HG03469 (cell line): ENCODE data around the gene RPL36A.

Source experiments
- ATAC-seq: cut with Tn5 transposase; IDR thresholded peaks from one replicate; pipeline ENCODE4 v1.9.1; 2021; ENCODE audit warnings: mild to moderate bottlenecking, moderate library complexity, moderate number of reproducible peaks; ENCODE audit not compliant: unreplicated experiment

RPL36A gene

DNA sequence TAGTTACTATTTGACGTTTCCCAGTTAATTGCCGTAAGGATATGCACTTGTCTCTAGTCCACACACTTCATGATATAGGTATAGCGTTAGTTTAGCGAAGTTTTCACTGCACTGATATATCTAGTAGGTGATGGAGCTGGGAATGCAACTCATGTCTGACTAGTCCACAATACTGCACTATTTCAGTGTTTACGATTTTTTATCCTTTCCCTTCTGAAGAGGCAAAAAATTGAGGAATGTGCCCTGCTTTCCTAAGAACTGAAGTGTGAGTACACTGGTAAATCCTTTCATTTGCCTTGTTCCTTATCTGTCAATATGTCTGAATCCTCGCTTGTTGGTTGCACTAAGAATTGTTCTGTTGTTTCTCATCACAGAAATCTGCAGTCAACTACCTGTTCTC lies 1.0 kb downstream of the RPL36A start:
- no peak for ATAC-seq

DNA sequence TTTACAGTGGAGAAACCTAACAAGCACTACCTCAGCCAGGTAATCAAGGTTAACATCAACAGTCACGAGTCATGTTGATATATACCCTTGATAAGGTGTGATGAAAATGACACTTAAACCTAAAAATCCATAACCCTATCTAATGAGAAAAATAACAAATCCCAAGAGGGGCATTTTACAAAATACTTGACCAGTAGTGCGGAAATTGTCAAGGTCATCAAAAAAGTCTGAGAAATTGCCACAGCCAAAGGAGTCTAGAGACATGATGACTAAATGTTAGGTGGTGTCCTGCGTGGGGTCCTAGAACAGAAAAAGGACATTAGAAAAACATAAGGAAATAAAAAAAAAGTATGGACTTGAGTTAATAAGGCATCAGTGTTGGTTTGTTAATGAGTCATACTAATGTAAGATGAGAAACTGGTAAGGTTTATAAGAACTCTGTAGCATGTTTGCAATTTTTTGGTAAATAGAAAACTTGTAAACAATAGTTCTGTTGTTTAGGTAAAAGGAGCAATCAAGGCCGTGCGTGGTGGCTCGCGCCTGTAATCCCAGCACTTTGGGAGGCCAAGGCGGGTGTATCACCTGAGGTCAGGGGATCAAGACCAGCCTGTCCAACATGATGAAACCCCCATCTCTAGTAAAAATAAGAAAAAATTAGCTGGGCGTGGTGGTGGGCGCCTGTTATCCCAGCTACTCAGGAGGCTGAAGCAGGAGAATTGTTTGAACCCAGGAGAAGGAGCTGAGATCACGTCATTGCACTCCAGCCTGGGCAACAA lies 2.9 kb downstream of the RPL36A start:
- ATAC-seq, result no peak

DNA sequence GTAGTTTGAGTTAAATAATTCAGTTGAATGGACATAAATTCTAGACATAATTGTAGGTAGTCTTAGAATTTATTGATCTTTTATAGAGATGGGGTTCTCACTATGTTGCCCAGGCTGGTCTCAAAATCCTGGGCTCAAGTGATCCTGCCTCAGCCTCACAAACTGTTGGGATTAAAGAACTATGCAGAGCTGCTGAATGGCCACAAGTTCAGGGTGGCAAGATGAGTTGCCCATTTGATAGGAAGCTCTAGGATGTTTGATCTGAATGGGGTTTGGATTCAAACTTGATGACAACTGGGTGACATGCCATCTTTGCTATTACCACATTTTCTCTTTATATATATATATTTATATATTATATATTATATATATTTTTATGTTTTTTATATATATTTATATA lies 3.6 kb downstream of the RPL36A start:
- no peak for ATAC-seq

DNA sequence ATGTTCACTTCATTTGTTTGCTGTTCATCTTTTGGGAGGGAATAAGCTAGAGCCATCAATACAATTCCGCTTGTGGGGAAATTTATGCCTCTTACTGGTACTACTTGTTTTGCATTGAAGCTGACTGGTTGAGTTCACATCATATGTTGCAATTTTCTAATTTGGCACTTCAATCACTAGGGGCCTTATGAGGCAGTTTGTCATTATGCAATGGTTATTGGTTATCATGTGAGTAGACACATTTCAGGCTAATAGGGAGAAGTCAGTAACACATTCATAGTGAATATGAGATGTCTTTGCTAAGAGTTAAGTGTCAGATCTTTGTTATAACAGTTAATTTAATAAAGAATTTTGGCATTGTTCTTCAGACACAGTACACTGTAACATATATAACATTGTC lies 5.0 kb downstream of the RPL36A start:
- no peak for ATAC-seq

DNA sequence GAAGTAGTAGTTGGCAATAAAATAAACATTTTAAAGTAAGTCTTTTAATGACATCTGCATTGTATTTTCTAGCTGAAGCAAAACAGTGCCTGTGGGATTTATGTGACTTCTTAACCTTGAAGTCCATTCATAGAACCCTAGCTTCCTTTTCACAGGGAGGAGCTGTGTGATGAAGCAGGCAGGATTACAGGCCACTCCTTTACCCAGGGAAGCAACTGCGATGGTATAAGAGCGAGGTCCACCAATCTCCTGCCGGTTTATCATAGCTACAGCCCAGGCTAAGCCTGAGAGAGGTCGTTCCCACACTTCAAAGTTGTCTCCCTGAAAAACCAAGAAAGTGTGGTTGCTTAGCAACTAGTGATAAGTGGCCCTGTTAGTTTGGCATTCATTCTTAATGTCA lies 7.0 kb downstream of the RPL36A start:
- no peak for ATAC-seq

DNA sequence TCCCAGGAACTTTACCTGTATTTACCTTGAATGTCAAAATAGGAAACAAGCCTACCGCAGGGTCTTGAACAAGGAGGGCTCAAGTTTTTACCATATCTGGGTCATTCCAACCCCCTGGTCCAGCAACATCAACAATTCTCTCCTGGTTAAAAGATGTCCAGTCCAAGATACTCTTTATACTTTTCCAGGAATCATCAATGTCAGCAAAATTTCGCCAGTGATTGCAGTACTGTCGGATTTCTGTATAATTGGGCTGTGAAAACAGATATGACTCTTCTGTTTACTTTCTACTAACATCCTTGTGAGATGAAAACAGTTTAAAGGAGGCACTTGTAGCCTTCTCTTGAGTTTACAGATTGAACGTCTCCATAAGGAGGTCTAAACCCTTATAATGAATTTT lies 7.9 kb downstream of the RPL36A start:
- no peak for ATAC-seq

DNA sequence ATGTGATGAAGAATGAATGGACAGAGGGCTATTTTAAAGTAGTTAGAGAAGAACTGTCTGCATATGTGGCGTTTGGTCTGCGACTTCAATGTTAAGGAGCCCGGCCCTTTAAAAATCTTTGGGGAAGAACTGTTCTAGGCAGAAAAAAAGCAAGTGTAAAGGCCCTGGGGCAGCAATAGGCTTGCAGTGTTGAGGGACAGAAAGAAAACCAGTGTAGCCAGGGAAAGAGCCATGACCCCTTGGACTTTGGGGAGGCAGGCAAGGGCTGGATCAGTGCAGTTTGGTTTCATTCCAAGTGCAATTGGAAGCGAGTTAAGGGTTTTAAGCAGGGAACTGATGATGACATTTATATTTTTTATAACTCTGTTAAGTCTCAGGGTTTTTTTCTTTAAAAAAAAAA lies 9.0 kb downstream of the RPL36A start:
- ATAC-seq, result no peak

DNA sequence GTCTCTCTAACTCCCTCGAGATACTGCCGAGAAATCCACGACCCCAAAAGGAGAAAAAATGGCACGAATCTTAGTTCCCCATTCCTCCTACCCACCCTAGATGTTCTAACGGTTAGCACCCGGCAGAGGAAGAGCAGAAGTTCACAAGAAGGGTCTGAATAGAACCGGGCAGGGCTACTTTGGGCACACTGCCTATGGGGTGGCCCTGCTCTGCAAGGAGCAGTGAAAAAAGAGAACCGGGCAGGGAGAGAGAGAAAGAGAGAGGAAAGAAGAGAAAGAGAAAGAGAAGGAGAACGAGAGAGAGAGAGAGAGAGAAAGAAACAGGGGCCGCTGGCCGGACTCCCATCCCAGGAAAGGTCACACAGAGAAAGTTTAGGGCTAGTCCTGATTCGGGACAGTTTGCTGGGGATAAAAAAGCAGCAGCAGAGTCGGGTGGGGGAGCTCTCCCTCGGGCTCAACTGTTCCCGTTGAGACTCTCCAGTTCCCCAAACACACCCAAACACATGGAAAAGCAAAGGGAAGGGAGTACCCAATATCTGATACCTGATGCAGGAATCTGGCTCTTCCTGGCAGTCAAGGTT lies 16.4 kb downstream of the RPL36A start:
- ATAC-seq, result no peak

DNA sequence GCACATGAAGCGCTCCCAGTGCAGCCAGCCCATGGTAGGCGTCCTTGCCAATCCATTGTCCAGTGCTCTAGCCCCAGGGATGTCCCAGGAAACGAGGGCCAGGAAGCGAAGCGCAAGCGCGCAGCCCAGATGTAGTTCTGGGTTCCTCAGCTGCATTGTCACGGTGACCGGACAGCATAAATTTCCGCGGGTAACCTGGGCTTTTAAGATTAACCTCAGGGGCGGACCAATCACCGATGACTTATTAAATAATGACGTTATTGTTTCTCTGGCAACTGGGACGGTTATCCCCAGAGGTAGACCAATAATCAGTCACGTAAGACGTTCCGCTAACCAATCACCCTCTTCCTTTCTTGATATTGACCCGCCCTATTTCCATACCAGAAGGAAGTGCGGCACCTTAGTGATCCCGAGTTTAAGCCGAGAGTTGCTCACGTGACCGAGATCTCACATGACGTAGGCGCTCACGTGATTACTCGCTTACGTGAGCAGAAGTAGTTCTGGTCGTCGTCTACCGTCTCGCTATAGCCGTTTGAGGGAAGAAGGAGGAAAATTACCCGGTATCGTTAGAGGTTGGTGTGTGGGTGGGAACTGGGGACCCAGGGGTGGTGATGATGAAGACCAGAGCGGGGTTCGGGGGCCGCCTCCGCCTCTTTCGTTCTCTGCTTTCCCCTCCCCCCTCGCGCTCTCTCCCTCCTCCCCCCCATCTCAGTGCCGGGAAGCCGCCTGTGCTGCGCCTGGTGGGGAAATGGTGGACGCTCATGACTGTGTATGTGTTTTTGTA lies 17.1 kb downstream of the RPL36A start, which contains the start of the genes GLA and HNRNPH2:
GLA (minus strand) TSS at position 178 of the 784 bp plus-strand sequence; CDS start at position 156, 22 bp downstream.
HNRNPH2 (plus strand) TSS at position 475 of the 784 bp plus-strand sequence. CDS start 3,767 bp downstream, outside the sequence.
- peak; percentile 95 for ATAC-seq

DNA sequence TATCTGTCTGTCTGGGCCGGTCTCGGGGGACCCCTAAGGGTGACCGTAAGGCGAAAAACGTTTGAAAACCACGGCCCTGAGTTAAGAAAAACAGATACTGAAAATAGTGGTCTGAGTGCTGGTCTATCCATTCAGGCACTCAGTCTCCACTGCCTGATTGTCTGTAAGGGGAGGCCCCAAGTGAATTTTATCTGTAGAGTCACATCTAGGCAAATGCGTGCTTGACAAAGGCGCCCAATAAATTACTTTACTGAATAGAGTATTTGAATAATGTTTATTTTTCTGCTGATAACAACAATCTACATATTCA lies 17.7 kb downstream of the RPL36A start:
- no peak for ATAC-seq

DNA sequence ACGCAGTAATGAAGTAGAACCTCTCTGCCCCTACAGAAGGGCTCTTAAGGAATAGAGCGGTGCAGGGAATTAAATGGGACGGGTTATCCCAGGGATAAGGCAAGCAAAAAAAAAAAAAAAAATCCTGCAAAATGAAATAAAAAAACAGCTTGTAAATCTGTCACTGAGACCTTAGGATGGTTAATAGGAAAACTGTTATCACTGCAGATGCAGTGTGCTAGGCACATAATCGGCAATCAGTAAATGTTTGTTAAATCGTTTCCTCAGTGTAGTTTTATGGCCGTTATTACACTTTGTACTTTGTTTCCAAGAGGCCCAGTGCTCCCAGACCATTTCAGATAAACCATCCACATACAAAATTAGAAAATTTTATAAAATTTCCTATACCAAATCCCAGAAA lies 18.2 kb downstream of the RPL36A start:
- no peak for ATAC-seq

DNA sequence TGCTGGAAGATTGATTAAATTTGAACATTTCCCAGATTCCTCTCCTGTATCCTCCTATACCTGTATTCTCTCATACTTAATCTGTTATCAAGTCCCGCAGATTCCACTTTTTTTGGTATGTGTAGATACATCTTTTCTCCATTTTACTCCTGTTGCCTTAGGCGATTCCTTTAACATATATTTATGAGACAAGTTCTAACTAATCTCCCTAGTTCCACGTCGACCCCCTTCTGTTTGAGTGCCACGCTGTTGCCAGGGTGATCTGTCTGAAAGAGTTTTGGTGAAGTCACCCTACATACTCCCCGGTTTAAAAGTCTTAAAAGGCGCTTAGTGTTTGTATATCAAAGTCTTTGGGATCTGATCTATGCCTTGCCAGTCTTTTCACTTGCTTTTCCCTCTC lies 19.6 kb downstream of the RPL36A start:
- ATAC-seq, result no peak

DNA sequence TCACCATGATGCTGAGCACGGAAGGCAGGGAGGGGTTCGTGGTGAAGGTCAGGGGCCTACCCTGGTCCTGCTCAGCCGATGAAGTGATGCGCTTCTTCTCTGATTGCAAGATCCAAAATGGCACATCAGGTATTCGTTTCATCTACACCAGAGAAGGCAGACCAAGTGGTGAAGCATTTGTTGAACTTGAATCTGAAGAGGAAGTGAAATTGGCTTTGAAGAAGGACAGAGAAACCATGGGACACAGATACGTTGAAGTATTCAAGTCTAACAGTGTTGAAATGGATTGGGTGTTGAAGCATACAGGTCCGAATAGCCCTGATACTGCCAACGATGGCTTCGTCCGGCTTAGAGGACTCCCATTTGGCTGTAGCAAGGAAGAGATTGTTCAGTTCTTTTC lies 21.2 kb downstream of the RPL36A start:
- ATAC-seq, result no peak

DNA sequence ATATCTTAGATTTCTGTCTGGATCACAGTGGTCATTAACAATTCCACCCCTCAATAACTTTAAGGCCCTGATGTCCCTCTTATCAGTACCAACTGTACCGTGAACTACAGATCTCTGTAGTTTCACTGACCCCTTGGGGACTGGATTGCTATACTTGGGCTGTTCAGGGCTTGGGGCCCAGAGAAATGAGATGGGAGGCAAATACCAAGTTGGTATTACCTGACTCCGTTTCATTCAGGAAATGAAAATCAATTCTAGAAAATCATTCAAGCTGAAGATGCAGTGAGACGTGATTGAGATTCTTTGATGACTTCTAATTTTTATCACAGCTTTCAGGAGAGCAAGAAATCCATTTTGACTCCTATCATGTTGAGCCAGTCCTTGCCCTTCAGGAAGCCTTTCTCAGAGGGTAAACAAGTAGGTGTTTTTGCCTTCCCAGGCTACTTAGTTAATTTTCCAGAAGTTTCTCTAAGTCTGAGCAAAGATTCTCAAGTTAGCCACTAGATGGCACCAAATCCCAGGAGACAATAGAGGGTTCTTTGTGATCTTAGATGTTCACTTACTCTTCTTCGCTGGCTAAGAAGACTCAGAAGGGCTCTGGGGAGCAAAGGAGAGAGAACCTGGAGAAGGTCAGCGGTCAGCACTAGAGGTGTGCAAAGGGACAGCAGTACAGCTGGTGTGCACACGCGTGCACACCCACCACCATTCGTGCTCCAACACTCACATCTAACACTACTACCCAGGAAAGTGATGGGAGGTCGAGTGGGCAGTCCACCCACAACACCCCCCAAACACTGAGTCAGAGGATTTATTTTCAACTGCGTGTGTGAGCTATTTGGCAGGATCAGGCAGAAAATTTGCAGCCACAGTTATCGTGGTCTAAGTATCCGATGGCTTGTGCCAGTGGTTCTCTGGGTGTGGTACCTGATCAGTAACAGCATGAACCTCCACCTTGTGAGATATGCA lies 24.7 kb downstream of the RPL36A start:
- peak; percentile 35 for ATAC-seq

DNA sequence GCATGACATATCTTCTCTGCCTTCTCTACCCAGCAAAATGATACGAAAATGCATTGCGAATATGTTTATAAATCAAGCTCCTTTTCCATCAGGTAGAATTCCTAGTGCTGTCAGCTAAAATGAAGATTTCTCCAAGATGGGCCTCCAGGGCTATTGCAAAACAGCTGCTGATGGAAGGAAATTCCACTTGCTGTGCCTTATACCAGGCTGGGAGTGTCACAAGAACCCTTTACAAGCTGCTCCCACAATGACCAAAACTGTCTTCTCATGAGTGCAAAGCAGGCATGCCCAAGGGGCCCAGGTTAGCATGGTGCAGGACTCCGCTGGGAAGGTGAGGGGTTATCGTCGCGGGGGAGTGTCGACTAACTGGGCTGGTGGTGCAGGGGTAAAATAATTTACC lies 25.9 kb downstream of the RPL36A start:
- no peak for ATAC-seq

DNA sequence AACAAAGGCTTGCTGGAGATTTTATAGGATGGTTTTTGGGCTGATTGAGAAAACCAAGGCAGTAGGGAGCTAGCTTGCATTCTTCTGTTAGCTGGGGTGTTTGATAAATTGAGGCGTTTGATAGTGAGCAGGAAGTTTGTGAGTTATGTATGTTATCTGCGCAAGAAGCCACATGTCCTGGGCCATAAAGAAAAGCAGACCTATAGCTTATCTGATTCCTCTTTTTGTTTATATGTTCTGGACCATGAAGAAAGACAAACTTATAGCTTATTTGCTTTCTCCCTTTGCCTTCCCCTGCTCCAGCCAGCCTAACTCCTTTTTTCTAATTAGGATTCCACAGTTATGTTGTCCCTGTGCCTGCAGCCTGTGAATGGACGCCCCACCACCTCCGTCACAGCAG lies 26.4 kb downstream of the RPL36A start:
- no peak for ATAC-seq

DNA sequence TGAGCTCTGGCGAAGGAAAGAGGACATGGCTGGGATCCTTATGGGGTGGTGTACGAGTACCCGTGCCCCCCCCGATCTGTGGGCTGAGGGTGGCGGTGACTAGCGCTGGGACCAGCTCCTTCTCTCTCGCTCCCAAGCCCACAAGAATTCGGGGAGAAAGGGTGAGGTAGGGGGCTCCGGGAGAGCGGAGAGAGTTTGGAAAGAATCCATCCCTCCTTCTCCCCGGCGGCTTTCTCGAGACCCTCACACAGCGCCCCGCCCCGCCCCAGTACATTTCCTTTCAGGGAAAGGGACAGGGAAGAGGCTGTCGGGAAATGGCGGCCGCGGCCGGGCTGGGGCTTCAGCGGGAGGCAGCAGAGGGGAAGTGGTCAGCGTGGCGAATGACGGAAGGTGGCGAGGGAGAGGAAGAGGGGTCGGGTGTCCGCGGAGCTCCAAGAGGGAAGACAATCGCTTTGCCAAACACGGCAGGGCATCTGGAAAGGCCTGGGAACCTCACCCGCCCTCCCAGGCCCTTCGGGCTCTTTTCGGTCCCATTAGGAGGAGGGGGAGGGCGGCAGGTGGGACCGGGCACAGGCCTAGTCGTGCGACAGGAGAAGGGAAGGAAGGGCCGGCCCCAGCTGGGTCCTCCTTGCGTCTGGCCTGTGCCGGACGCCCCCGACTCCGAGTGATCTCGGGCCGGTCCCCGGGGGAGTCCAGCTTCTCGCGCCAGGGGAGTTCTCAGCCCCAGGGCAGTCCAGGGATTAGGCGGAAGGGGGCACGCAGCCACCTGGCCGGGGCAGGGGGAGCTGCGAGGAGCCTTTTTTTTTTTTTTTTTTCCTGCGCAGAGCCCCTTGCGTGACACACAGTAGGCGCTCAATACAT lies 27.4 kb downstream of the RPL36A start:
- no peak for ATAC-seq

DNA sequence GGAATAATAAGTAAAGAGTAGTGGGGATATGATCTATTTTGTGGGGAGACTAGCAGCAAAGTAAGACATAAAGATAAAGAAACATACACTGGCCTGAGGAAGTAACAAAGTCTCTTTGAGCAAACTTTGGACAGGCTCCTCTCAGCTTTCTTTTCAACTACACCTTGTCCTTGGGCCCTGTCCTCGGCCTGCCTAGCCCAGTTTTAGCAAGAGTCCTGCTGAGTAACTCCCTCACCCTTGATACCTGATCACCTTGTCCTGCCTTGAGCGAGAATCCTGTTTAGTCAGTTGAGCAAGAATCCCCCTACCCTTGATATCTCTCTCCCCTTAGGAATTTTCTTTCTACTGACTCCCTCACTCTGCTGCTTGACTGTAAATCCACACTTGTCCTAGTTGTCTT lies 28.7 kb downstream of the RPL36A start:
- no peak for ATAC-seq

DNA sequence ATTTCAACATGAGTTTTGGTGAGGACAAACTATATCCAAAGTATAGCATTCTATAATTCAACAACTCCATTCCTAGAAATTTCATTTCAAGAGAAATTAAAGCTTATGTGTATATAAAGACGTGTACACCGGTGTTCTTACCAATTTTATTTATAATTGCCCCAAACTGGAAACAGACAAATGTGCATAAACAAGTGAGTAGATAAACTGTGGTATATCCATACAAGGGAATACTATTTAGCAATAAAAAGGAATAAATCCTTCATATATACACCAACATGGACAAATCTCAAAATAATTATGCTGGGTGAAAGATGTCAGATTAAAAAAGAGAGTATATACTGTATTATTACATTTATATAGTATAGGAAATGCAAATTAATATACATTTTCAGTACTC lies 37.1 kb downstream of the RPL36A start:
- no peak for ATAC-seq

DNA sequence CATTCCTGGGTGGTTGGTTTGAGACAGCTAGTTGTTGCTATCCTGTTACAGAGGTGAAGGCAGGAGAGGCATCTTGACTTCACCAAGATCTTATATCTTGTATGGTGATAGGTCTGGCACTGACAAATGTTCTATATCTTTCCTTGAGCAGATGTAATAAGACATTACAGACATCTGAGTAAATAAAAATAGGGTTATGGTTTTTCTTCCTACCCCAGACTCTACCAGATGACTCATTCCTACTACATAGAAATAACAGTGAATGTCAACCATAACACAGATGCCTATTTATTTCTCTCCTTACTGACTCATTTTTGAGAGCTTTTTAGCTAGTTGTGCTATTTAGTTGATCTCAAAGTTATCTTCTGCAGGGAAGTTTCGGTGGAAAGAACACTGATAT lies 39.1 kb downstream of the RPL36A start:
- ATAC-seq, result peak; percentile 39
